Endodermal cell (in vitro differentiated cells): ENCODE data around the gene SRRT. TPM values are rescaled to one million over a fixed set of nuclear protein-coding genes. Genes with fewer than 3 reads are reported as not detected.

ENCODE experiments used
- DNase-seq: peaks from one replicate; pipeline ENCODE4 v3.0.0-alpha.2; 2017
- H3K27ac ChIP-seq: 2 replicates; pipeline ENCODE4 v1.5.1; 2013; ENCODE audit warnings: mild to moderate bottlenecking, low read depth, low read length, moderate library complexity
- H3K27me3 ChIP-seq: 2 replicates; pipeline ENCODE4 v1.6.1; 2013; ENCODE audit warnings: mild to moderate bottlenecking, low read length, moderate library complexity; ENCODE audit not compliant: insufficient read depth, control insufficient read depth, poor library complexity, severe bottlenecking
- H3K36me3 ChIP-seq: 2 replicates; pipeline ENCODE4 v1.7.0; 2013; ENCODE audit warnings: mild to moderate bottlenecking, low read length, moderate library complexity; ENCODE audit not compliant: control insufficient read depth, insufficient read depth
- H3K4me1 ChIP-seq: one replicate; pipeline ENCODE4 v1.7.0; 2013; ENCODE audit warnings: low read length; ENCODE audit not compliant: control insufficient read depth, insufficient read depth
- H3K4me3 ChIP-seq: 2 replicates; pipeline ENCODE4 v1.5.1; 2013; ENCODE audit warnings: mild to moderate bottlenecking, low read length, moderate library complexity
- H3K9ac ChIP-seq: 2 replicates; pipeline ENCODE4 v1.6.1; 2013; ENCODE audit warnings: mild to moderate bottlenecking, low read length, moderate library complexity; ENCODE audit not compliant: poor library complexity, severe bottlenecking; ENCODE audit errors: extremely low read depth
- H3K9me3 ChIP-seq: 2 replicates; pipeline ENCODE4 v1.6.1; 2013; ENCODE audit warnings: mild to moderate bottlenecking, low read length, moderate library complexity; ENCODE audit not compliant: control insufficient read depth
- H3K27ac Mint-ChIP-seq: 2 replicates; pipeline ENCODE4 v1.8.0; 2020; ENCODE audit warnings: mixed read lengths
- H3K27me3 Mint-ChIP-seq: 2 replicates; pipeline ENCODE4 v1.8.0; 2021; ENCODE audit warnings: mild to moderate bottlenecking, mixed read lengths; ENCODE audit not compliant: insufficient read depth
- H3K36me3 Mint-ChIP-seq: 2 replicates; pipeline ENCODE4 v1.8.0; 2020; ENCODE audit warnings: low read depth, mixed read lengths
- H3K4me1 Mint-ChIP-seq: 2 replicates; pipeline ENCODE4 v1.8.0; 2020; ENCODE audit warnings: mixed read lengths
- H3K4me3 Mint-ChIP-seq: 2 replicates; pipeline ENCODE4 v1.8.0; 2020; ENCODE audit warnings: mild to moderate bottlenecking, moderate library complexity, mixed read lengths
- H3K9me3 Mint-ChIP-seq: 2 replicates; pipeline ENCODE4 v1.8.0; 2020; ENCODE audit warnings: mild to moderate bottlenecking, mixed read lengths
- CTCF ChIP-seq: fragments of 200-600 bp; sonication (generic); conservative IDR thresholded peaks from 2 replicates; pipeline ENCODE4 v1.5.0; 2021; ENCODE audit warnings: antibody characterized with exemption, mild to moderate bottlenecking
- WGBS, 2 experiments: methylation state at CpG; one replicate each; pipeline versions ENCODE4 v1.1.5 to v1.1.7; 2013; ENCODE audit warnings: missing lambda C conversion rate in 2 of 2, mixed read lengths in 1 of 2; ENCODE audit not compliant: insufficient coverage in 1 of 2, insufficient read length in 1 of 2; 5-methylcytosine and 5-hydroxymethylcytosine counted together
- total RNA-seq, 2 donors: library from RNA; stranded (reverse); fragmentation: NEBNext Ultra II Directional in 1 of 2; extraction: Animal tissue kit (Norgen Biotek cat#: 25700) in 1 of 2; gene quantifications; 2 replicates in 1 of 2; 3 replicates in 1 of 2; pipeline ENCODE4 v1.2.1, GENCODE V29; 2021

The SRRT gene
- total RNA-seq, 2 donors from 2014 or later: 186 to 236 TPM

DNA sequence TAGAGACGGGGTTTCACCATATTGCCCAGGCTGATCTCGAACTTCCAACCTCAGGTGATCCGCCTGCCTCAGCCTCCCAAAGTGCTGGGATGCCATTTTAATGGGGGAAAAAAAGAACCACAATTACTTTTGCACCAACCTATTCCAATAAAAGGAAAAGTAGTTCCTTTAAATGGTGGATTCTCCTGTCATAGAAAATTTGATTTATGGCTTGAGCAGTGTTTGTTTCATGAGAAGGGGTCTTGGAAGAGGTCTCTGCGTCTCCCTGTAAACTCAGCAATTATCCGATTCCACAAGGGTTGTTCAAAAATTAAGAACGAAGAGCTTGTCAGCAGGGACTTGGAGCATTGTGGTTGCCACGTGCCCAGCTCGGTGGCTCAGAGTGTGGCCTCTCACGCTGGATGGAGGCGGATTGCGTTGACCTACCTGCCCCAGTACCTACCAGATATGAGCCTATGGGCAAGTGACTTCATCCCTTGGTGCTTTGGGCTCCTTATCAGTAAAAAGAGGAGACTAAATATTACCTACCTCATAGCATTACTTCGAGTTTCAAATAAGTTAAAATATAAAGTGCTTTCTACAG, 10.5 kb upstream of the SRRT start:
- H3K4me3 Mint-ChIP-seq: no peak overlapping the region
- H3K9me3 ChIP-seq: no peaks in the 10 kb centered on the region
- H3K4me1 ChIP-seq: peaks cover 5% of the 10 kb centered on the region
- DNase-seq: no peak
- H3K36me3 Mint-ChIP-seq: peaks cover 48% of the 10 kb centered on the region
- H3K9me3 Mint-ChIP-seq: no peaks in the 10 kb centered on the region
- WGBS, 2 experiments: 91 to 96% methylated on average over 11 to 12 of the region's 12 CpGs
- no peaks in the 10 kb centered on the region for H3K27me3 ChIP-seq
- H3K27ac ChIP-seq: no peak overlapping the region
- H3K4me3 ChIP-seq: no peak overlapping the region
- H3K4me1 Mint-ChIP-seq: peaks cover 13% of the 10 kb centered on the region
- H3K9ac ChIP-seq: no peak overlapping the region
- H3K27me3 Mint-ChIP-seq: no peaks in the 10 kb centered on the region
- no peak overlapping the region for H3K27ac Mint-ChIP-seq
- H3K36me3 ChIP-seq: peaks cover 19% of the 10 kb centered on the region
- no peak for TF ChIP-seq CTCF

DNA sequence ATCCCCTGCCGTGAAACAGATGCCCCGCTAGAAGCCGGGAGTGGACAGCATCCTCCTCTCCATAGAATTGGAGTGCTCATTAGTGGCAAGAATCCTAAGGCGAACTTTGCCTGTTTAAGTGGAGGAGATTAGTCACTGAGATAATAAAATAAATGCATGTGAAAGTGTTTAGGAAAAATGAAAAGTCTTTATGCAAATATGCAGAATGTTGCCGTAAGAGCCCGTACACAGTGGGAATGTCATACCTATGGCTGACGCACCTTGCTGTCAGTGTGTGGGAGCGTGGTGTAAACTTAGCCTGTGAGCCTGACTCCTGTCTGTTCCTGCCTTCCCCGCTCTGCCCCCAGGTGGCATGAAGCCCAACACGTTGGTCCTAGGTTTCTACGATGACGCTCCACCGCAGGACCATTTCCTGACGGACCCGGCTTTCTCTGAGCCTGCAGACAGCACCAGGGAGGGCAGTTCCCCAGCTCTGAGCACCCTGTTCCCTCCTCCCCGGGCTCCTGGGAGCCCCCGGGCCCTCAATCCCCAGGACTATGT, 9.5 kb upstream of the SRRT start:
- peaks cover 44% of the 10 kb centered on the region for H3K36me3 Mint-ChIP-seq
- H3K9ac ChIP-seq: no peak overlapping the region
- H3K36me3 ChIP-seq: peaks cover 21% of the 10 kb centered on the region
- peaks cover 5% of the 10 kb centered on the region for H3K4me1 ChIP-seq
- peak; percentile 81 for DNase-seq
- H3K27me3 Mint-ChIP-seq: no peaks in the 10 kb centered on the region
- H3K4me3 ChIP-seq: no peak overlapping the region
- H3K4me3 Mint-ChIP-seq: no peak overlapping the region
- no peaks in the 10 kb centered on the region for H3K9me3 Mint-ChIP-seq
- 78 to 85% methylated on average over 7 to 17 of the region's 17 CpGs for WGBS, 2 experiments
- no peaks in the 10 kb centered on the region for H3K9me3 ChIP-seq
- H3K4me1 Mint-ChIP-seq: peaks cover 13% of the 10 kb centered on the region
- H3K27ac Mint-ChIP-seq: no peak overlapping the region
- no peaks in the 10 kb centered on the region for H3K27me3 ChIP-seq
- no peak overlapping the region for H3K27ac ChIP-seq
- TF ChIP-seq CTCF: peak; percentile 55

DNA sequence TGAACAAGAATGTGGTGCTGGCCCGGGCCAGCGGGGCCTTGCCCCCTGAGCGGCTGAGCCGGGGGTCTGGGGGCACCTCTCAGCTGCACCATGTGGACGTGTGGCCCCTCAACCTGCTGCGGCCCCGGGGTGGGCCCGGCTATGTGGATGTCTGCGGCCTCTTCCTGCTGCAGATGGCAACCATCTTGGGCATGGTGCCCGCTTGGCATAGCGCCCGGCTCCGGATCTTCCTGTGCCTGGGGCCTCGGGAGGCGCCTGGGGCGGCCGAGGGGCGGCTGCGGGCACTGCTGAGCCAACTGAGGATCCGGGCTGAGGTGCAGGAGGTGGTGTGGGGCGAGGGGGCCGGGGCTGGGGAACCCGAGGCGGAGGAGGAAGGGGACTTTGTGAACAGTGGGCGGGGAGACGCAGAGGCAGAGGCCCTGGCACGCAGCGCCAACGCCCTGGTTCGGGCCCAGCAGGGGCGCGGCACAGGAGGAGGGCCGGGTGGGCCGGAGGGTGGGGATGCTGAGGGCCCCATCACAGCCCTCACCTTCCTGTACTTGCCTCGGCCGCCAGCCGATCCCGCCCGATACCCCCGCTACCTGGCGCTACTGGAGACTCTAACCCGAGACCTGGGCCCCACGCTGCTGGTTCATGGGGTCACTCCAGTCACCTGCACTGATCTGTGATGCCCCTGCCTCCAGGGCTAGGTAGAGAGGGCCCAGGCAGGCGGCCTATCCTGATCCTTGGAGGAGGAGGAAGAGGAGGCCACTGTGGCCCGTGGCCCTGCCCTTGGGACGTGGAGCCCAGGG, 8.8 kb upstream of the SRRT start:
- no peak for TF ChIP-seq CTCF
- Mint-ChIP-seq H3K9me3 (no peaks in the 10 kb centered on the region), H3K4me3 (peak overlapping the region; percentile 88), H3K36me3 (peaks cover 43% of the 10 kb centered on the region), H3K27me3 (no peaks in the 10 kb centered on the region), H3K27ac (peak overlapping the region; percentile 99), H3K4me1 (peaks cover 13% of the 10 kb centered on the region)
- DNase-seq: peak; percentile 66
- H3K27me3 ChIP-seq: no peaks in the 10 kb centered on the region
- H3K27ac ChIP-seq: no peak overlapping the region
- peaks cover 5% of the 10 kb centered on the region for H3K4me1 ChIP-seq
- peaks cover 21% of the 10 kb centered on the region for H3K36me3 ChIP-seq
- no peak overlapping the region for H3K4me3 ChIP-seq
- peak overlapping the region; percentile 100 for H3K9ac ChIP-seq
- no peaks in the 10 kb centered on the region for H3K9me3 ChIP-seq
- 96% methylated on average over 13 to 46 of the region's 46 CpGs for WGBS, 2 experiments
